Bronchial epithelial cell (primary cell): ENCODE data around the gene PIP5K1B. TPM values are rescaled to one million over a fixed set of nuclear protein-coding genes. Genes with fewer than 3 reads are reported as not detected.

Experiments used
- DNase-seq: peaks from one replicate; pipeline ENCODE4 v3.0.0-alpha.2; 2010; ENCODE audit warnings: low read depth
- FAIRE-seq: peaks from 2 replicates; lab custom pipeline; 2011; peaks lifted over from hg19 to GRCh38; lab: Jason Lieb, UNC
- H3K27me3 ChIP-seq: 2 replicates; pipeline ENCODE4 v1.5.1; 2011; ENCODE audit warnings: low read length; ENCODE audit not compliant: control insufficient read depth, insufficient read depth
- H3K36me3 ChIP-seq: 2 replicates; pipeline ENCODE4 v1.5.1; 2011; ENCODE audit warnings: low read length; ENCODE audit not compliant: control insufficient read depth, insufficient read depth
- H3K4me3 ChIP-seq: 2 replicates; pipeline ENCODE4 v1.5.1; 2011; ENCODE audit warnings: mild to moderate bottlenecking, low read depth, low read length, control low read depth
- total RNA-seq: library from RNA; depleted of rRNA; stranded (reverse); fragments of >200 nt; gene quantifications from 2 replicates; pipeline ENCODE4 v1.2.1, GENCODE V29; 2014
- TF ChIP-seq, protein P1 (sequence below): IDR thresholded peaks from 2 replicates; pipeline ENCODE4 v1.5.1; 2011; ENCODE audit warnings: mild to moderate bottlenecking, moderate library complexity, low read length, control low read depth, inconsistent platforms; ENCODE audit not compliant: insufficient read depth, severe bottlenecking

The PIP5K1B gene
- total RNA-seq, 1 donor from 2014 or later, result 2.9 TPM

DNA sequence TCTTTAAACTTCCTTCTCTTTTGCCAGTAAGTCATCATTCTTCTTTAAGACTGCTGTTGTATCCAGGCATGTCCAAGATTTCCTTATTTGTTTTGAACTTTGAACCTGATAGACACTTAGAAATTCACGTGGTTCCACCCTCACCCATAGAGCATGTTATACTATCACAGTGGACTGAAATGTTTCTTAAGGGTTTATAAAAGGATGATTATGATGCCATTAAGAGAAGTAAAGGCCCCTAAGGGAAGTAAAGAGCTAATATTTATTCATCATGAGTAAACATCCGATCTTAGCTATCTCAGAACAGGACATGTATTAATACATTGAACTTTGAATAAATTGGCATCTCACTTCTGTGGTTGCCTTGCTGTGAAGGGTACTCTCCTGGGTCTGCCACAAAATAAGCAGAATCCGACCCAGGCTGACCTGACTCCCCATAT lies 259.1 kb downstream of the PIP5K1B start:
- FAIRE-seq, result no peak

DNA sequence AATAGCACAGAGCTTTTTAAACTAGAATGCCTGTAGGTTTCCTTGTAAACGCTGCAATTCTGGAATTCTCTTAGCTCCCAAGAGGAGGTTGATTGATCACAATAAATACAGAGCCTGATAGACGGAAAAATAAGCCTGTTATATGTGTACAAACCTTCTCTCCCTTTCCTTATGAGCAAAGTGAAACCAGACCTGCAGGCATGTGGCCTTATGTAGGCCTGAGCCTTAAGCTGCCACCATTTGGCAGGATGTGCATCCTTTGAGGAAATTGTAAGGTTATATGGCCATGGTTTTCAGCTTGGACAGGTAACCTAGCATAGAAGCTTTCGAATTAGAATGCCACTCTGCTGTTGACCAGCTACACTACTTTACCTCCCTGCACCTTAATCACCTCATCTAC lies 259.7 kb downstream of the PIP5K1B start:
- Histone ChIP-seq H3K36me3 (no peaks in the 10 kb centered on the region), H3K4me3 (no peak overlapping the region), H3K27me3 (no peaks in the 10 kb centered on the region)
- FAIRE-seq (no peak), DNase-seq (no peak)
- TF ChIP-seq, protein P1, sequence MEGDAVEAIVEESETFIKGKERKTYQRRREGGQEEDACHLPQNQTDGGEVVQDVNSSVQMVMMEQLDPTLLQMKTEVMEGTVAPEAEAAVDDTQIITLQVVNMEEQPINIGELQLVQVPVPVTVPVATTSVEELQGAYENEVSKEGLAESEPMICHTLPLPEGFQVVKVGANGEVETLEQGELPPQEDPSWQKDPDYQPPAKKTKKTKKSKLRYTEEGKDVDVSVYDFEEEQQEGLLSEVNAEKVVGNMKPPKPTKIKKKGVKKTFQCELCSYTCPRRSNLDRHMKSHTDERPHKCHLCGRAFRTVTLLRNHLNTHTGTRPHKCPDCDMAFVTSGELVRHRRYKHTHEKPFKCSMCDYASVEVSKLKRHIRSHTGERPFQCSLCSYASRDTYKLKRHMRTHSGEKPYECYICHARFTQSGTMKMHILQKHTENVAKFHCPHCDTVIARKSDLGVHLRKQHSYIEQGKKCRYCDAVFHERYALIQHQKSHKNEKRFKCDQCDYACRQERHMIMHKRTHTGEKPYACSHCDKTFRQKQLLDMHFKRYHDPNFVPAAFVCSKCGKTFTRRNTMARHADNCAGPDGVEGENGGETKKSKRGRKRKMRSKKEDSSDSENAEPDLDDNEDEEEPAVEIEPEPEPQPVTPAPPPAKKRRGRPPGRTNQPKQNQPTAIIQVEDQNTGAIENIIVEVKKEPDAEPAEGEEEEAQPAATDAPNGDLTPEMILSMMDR, result no peak

More for the DNA sequence above, 259.1 kb downstream of the PIP5K1B start:
- Histone ChIP-seq H3K4me3 (no peak overlapping the region), H3K27me3 (no peaks in the 10 kb centered on the region), H3K36me3 (no peaks in the 10 kb centered on the region)
- TF ChIP-seq, protein P1, result no peak
- peak; percentile 10 for DNase-seq

DNA sequence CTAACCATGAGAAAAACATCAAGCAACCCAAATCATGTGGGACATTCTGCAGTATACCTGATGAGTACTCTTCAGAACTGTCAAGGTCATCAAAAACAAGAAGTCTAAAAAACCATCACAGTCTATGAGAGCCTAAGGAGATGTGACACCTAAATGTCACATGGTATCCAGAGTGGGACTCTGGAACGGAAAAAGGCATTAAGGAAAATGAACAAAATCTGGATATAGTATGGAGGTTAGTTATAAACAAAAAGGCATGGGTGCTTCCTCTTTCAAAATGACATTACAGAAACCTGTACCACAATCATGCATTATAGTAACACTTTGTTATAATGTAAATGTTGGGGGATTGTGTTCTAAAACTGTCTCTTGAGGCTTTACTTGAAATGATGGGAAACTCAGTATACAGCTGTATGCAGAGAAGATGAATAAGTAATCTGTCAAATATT lies 261.5 kb downstream of the PIP5K1B start:
- Histone ChIP-seq H3K36me3 (no peaks in the 10 kb centered on the region), H3K4me3 (no peak overlapping the region), H3K27me3 (no peaks in the 10 kb centered on the region)
- TF ChIP-seq, protein P1, result no peak
- DNase-seq (no peak), FAIRE-seq (no peak)

DNA sequence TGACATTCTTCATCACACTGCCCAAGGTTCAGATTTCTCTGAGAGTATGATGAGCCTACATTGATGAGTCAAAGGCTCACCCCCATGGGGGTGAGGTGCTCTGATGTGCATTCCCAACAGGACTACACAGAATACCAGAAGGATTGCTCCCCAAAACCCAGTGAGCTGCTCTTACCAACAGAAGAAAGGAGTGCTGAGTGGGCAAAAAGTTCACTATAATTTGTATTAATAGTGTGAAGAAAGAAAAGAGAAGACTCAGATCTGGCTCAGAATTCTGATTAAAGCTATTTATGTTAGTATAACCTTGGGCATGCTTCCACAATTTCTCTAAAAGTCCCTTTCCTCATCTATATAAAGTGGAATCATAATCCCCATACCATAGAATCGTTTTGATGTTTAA lies 262.8 kb downstream of the PIP5K1B start:
- no peak overlapping the region for H3K4me3 ChIP-seq
- FAIRE-seq (no peak), DNase-seq (no peak)
- H3K36me3 ChIP-seq, result no peaks in the 10 kb centered on the region
- H3K27me3 ChIP-seq, result no peaks in the 10 kb centered on the region
- TF ChIP-seq, protein P1, result no peak

DNA sequence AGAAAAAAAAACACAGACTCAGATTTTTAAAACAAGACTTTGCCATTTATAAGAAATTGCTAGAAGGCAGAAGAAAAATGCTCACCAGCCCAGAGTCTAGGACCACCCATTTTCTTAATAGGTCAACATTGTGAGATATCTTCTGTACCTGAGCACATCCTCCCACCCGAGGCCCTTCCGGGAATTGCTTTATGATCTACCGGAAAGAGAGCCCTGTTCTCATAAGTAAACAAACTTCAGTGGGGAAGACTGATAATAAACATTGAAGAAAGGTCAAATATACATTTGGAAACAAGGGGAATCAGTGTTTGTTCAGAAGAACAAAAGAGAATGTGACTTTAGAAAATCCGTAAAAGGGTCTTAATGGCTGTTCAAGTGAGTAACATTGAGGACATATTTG lies 264.5 kb downstream of the PIP5K1B start:
- TF ChIP-seq, protein P1, result no peak
- no peak for FAIRE-seq

DNA sequence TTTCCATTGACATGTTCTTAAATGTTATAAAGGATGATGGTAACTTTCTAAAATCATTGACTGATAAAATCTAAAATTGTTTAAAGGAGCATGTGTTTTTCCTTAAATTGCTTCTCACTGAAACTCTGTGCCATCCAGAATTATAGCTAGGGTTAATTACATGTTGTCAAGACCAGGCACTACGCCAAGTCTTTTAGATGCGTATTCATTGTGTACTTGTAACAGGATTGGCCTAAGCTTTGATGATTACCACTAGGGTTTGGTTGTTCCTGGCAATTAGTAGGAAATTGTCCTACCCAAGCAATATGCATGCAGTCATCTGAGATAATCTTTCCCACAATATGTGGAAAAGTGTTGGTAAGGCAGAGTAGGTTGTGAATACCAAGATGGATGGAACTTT lies 265.1 kb downstream of the PIP5K1B start:
- Histone ChIP-seq H3K27me3 (no peaks in the 10 kb centered on the region), H3K4me3 (no peak overlapping the region), H3K36me3 (no peaks in the 10 kb centered on the region)
- TF ChIP-seq, protein P1, result no peak
- DNase-seq (no peak), FAIRE-seq (no peak)

More for the DNA sequence above, 264.5 kb downstream of the PIP5K1B start:
- Histone ChIP-seq H3K36me3 (no peaks in the 10 kb centered on the region), H3K27me3 (no peaks in the 10 kb centered on the region), H3K4me3 (no peak overlapping the region)
- DNase-seq, result no peak
